HL-60/S4 (cell line): ENCODE measurements around the gene CCDC24.

Source experiments
- in situ Hi-C: fragments of 300-500 bp; cut with MboI; formaldehyde crosslinking; loops from 2 replicates; pipeline ENCODE4 v1.14.3; 2022; ENCODE audit warnings: low sequenced_read_pairs

Gene CCDC24

GRCh38 chr1:43962324-43962723 is 29.1 kb upstream of the CCDC24 start:
- in situ Hi-C loops: no loop called here

GRCh38 chr1:43963006-43963405 is 28.4 kb upstream of the CCDC24 start:
- in situ Hi-C loops: no loop called here

DNA sequence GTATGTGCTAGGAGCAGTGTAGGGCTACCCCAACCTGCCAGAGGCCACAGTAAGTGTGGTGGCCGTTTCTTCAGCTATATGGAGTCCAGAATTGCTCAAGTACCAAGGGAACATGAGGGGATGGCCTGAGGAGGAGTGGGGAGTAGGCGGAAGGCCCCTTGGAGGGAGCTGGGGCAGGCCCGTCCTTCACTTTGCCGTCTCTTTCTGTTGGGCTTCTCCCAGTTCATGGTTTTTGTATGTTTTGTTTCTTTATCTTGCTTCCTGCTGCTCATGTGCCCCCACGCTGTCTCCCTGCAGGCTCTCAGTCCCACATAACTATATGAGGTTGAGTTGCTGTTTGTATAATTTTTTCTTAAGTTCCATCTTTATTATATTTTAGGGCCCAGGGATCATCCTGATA is 27.5 kb upstream of the CCDC24 start:
- in situ Hi-C loops: no loop called here

DNA sequence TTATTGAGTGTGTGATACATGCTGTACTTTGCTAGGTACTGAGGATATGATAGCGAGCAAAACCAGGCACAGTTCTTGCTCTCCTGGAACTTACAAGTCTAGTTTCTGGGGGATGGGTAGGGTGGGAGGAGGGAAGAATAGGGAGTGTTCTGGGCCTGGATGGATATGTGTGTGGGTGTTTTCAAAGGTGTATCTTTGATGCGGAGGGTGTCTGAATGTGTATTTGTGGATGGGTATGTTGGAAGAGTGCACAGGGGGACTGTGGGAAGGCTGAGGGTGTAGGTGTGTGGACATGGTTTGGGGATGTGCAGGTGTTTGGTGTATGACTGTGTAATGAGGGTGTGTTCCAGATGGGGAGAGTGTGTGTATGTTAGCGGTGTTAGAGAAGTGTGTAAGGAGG is 26.1 kb upstream of the CCDC24 start:
- in situ Hi-C loops: no loop called here

- in situ Hi-C loops: no loop called here
Observed at GRCh38 chr1:43968348-43968948, 23.0 kb upstream of the CCDC24 start.

GRCh38 chr1:43969416-43969745 is 22.0 kb upstream of the CCDC24 start:
- in situ Hi-C loops: no loop called here

DNA sequence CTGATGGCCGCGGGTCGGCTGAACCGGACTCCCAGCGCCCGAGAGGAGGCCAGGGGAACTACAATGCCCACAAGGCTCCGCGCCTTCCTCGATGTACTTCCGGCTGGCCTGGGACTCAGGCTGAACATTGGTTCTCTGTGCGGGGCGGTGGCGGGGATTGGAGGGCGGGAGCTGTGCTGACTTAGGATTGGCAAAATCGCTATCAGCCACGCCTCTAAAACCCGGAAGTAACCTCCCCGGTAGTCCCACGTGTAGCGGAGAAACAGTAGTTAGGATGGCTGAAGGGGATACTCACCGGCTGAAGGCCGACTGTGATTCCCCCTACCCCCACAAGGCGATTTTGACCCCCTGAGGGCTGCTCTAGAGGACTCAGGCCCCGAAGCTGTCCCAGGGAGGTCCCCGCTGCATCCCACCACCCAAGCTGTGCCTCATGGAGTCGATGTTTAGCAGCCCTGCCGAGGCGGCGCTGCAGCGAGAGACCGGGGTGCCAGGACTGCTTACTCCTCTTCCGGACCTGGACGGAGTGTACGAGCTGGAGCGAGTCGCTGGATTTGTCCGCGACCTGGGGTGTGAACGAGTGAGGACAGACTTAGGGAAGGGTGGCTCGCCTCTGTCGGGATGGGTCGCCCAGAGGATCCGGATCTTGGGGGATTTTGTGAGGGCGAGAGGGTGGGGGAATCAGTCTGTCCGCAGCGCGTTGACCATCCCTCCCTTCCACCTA is 21.5 kb upstream of the CCDC24 start, which contains the start of gene DPH2:
TSS of gene DPH2 (plus strand) at position 265 of the 721 bp plus-strand sequence. CDS start at position 431, 166 bp downstream.
- in situ Hi-C loops: no loop called here

DNA sequence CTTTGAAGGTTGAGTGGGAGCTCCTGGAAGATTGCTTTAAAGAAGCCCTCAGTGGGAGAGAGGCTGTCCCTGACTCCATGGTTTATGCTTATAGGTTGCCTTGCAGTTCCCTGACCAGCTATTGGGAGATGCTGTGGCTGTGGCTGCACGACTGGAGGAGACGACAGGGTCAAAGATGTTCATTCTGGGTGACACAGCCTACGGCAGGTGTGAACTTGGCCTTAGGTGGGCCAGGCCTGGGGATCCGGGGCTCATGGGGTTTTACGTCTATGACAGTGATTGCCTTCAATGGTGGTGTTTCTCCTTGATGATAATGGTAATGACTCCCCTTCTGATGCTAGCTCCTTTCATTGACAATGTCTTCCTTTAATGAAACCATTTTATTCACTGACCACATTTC is 20.9 kb upstream of the CCDC24 start:
- in situ Hi-C loops: no loop called here

GRCh38 chr1:43970911-43971310 is 20.5 kb upstream of the CCDC24 start:
- in situ Hi-C loops: no loop called here

- in situ Hi-C loops: no loop called here
Observed at GRCh38 chr1:43971336-43971980, 19.9 kb upstream of the CCDC24 start.

DNA sequence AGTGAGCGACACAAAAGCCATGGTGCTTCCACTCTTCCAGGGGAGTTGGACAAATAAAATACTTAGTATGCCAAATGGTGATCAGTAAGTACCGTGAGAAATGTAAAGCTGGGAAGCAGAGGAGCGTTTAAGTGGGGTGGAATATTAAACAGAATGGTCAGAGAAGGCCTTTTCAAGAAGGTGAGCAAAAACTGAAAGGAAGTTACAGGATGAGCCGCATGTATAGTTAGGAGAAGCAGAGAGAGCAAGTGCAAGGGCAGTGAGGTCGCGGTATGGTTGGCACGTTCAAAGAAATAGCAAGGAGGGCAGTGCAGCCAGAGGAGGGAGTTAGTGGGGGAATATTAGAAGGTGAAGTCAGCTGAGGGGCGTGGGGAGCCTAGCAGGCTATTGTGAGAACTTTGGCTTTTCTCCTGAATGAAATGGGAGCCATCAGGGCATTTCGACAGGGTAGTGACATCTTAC is 17.4 kb upstream of the CCDC24 start:
- in situ Hi-C loops: no loop called here

DNA sequence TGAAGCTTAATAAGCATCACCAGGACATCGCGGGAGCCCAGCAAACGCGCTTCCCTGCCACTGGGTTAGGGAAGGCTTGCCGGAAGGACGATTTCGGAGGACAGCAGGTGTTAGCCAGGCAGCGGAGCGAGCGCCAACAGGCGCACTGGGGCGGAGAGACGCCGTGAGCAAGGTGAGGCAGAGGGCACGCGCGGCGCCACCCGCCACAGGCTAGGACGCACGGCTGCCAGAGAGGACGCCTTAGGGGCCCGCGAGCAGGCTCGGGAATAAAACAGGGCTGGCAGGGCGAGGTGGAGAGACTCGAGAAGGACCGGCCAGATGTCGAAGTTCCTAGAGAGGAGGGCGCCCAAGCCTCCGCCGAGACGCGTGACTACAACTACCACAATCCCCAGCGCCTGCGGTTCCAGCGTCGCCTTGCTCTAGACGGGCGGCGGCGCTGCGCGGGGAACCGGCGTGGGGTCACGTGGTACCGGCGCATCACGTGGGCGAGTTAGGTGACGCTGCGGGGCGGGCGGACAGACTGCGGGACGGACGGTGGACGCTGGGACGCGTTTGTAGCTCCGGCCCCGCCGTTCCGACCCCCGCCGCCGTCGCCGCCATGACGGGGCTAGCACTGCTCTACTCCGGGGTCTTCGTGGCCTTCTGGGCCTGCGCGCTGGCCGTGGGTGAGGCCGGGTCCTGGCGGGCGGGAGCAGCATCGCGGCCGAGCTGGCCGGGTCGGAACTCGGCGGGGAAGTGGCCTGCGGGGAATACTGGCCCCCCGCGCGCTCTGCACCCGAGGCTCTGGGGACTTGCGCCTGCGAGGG is 16.8 kb upstream of the CCDC24 start, which contains the start of gene ATP6V0B:
TSS of gene ATP6V0B (plus strand) at position 518 of the 806 bp plus-strand sequence. CDS start at position 599, 81 bp downstream.
- in situ Hi-C loops: no loop called here

- in situ Hi-C loops: no loop called here
Observed at GRCh38 chr1:43975249-43975961, 16.0 kb upstream of the CCDC24 start.

DNA sequence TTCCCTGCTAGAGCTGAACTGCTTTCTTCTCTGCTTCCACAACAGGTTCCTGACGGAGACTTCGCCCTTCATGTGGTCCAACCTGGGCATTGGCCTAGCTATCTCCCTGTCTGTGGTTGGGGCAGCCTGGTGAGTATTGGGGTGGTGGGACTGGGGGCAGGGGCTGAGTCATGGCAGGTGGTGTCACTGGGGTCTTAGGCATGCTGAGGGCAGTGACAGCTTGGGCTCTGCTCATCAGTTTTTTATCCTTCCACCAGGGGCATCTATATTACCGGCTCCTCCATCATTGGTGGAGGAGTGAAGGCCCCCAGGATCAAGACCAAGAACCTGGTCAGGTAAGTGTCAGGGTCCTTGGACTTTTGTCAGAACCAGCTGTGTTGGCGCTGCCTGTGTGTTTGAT is 15.4 kb upstream of the CCDC24 start:
- in situ Hi-C loops: no loop called here

DNA sequence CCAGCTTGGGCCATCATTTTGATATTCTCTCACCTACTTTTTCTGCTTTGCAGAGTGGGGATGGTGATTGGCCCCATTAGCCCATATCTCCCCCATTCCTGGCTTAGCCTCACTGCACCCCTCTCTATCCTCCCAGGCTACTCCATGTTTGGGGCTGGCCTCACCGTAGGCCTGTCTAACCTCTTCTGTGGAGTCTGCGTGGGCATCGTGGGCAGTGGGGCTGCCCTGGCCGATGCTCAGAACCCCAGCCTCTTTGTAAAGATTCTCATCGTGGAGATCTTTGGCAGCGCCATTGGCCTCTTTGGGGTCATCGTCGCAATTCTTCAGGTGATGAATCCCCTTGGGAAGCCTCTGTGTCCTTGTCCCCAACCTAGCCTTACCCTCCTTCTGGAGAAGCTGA is 14.5 kb upstream of the CCDC24 start:
- in situ Hi-C loops: no loop called here

DNA sequence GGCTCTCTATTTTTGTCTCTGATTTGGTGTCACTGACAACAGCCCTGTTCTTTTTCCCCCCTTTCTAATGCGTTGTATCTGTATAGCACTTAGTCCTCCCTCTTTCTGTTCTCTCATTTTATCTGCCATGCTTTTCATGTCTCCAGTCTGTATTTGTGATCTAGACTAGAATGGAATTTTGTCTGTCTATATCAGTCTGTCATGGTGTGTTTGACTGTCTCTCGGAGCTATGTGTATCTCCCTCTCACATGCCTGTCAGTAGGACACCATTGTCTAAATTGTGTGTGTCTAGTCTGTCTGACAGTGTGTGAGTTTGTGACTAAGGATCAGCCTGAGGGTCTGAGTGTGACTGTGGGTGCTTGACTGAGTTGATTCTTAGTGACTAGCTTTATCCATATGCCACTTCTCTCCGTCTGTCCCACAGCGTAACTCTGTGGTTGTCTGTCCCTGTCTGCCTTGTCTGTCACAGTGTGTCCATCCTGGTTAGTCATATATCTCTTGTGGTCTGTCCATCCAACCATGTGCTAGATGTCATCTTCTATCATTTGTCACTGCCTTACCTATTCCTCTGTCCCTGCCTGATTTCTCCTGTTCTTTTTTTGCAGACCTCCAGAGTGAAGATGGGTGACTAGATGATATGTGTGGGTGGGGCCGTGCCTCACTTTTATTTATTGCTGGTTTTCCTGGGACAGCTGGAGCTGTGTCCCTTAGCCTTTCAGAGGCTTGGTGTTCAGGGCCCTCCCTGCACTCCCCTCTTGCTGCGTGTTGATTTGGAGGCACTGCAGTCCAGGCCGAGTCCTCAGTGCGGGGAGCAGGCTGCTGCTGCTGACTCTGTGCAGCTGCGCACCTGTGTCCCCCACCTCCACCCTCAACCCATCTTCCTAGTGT is 13.8 kb upstream of the CCDC24 start:
- in situ Hi-C loops: no loop called here

DNA sequence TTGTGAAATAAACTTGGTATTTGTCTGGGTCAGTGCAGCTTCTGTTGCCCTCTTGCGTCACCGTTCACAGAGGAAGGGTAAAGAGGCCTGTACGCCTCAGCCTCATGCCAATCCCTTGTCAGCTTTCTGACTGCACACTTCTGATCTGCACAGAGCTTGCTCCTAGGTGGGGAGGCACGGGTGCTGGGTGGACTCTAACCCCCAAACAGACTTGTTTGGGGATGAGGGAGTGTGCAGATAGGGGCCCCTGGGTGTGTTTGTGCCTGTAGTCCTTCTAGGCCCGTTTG is 13.2 kb upstream of the CCDC24 start:
- in situ Hi-C loops: no loop called here

DNA sequence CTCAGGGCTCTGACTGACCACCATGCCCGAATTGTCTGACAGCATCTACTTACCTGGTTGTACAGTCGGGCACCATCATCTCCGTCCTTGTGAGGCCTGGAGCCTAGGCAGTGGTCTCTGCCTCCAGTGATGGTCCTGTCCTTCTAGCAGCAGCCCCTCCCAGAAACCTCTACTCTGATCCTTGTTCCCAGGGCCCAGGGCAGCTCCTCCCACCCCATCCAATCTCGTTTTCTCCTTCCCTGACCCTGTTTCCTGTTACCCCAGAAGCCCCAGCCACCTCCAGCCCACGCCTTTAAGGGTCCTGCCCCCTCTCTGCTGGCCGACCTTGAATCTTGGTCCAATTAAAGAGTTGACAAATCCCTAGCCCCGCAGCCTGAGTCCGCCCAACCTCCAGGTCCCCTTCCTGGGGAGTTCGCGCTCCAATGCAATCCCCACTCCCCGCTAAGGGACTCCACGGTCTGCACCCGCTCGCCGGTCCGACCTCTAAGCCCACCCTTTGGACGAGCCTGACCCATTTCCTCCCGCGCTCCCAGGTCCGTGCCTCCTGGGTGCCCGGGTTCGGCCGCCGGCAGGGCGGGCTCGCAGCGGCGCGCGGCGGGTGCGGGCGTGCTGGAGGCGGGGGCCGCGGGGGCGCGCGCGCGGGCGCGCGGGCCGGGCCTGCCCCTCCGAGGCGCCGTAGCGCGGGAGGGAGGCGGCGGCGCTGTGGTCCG is 12.7 kb upstream of the CCDC24 start, which contains the start of gene B4GALT2:
TSS of gene B4GALT2 (plus strand) at position 660 of the 710 bp plus-strand sequence. CDS start 1,951 bp downstream, outside the sequence.
- in situ Hi-C loops: no loop called here

- in situ Hi-C loops: no loop called here
Observed at GRCh38 chr1:43979261-43979527, 12.2 kb upstream of the CCDC24 start.
